Type B pancreatic cell (in vitro differentiated cells): Measurements from ENCODE around the gene SHROOM2. TPM values are rescaled to one million over a fixed set of nuclear protein-coding genes. Genes with fewer than 3 reads are reported as not detected.

Source experiments
- DNase-seq: peaks from one replicate; pipeline ENCODE4 v3.0.0; 2021; ENCODE audit warnings: mixed read lengths; ENCODE audit not compliant: unreplicated experiment; ENCODE audit errors: extremely low spot score
- H3K27ac Mint-ChIP-seq: 2 replicates; pipeline ENCODE4 v1.8.0; 2021; ENCODE audit warnings: mild to moderate bottlenecking, mixed read lengths
- H3K27me3 Mint-ChIP-seq: 2 replicates; pipeline ENCODE4 v1.8.0; 2021; ENCODE audit warnings: mixed read lengths
- H3K36me3 Mint-ChIP-seq: 2 replicates; pipeline ENCODE4 v1.8.0; 2021; ENCODE audit warnings: mixed read lengths
- H3K4me1 Mint-ChIP-seq: one replicate; pipeline ENCODE4 v1.8.0; 2021; ENCODE audit warnings: mixed read lengths; ENCODE audit not compliant: unreplicated experiment
- H3K4me3 Mint-ChIP-seq: 2 replicates; pipeline ENCODE4 v1.8.0; 2021; ENCODE audit warnings: mild to moderate bottlenecking, mixed read lengths
- H3K9me3 Mint-ChIP-seq: 2 replicates; pipeline ENCODE4 v1.8.0; 2021; ENCODE audit warnings: mixed read lengths
- total RNA-seq: library from RNA; stranded (reverse); gene quantifications from 2 replicates; pipeline ENCODE4 v1.2.1, GENCODE V29; 2021; ENCODE audit warnings: low replicate concordance
- TF ChIP-seq, protein P1 (sequence below): fragments of 200-600 bp; sonication (generic); conservative IDR thresholded peaks from 2 replicates; pipeline ENCODE4 v1.5.0; 2021; ENCODE audit warnings: antibody characterized with exemption, mild to moderate bottlenecking

Gene SHROOM2
- total RNA-seq, 1 donor from 2014 or later = 8.4 TPM

DNA sequence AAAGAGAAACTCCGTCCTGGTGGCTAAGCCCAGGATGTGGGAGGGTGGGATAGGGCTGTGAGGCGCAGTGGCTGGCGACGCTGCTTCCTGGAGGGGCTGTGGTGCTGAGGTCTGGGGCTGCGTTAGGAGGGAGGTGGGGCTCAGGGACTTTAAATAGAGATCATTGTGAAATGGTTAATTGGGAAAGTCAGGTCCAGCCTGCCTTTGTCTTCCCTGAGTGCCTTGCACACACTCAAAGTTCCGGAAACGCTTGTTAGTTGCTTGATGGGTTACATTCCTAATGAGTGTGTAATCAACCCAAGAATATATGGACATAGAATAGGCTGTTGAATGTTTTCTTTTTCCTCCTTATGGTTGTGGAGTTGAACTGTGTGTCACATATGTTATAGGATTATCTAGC, 125.3 kb downstream of the SHROOM2 start:
- peaks cover 8% of the 10 kb centered on the region for H3K4me1 Mint-ChIP-seq
- H3K27ac Mint-ChIP-seq = peak overlapping the region; percentile 89
- no peak for DNase-seq
- H3K9me3 Mint-ChIP-seq = no peaks in the 10 kb centered on the region
- peak overlapping the region; percentile 69 for H3K4me3 Mint-ChIP-seq
- no peaks in the 10 kb centered on the region for H3K36me3 Mint-ChIP-seq
- TF ChIP-seq, protein P1, sequence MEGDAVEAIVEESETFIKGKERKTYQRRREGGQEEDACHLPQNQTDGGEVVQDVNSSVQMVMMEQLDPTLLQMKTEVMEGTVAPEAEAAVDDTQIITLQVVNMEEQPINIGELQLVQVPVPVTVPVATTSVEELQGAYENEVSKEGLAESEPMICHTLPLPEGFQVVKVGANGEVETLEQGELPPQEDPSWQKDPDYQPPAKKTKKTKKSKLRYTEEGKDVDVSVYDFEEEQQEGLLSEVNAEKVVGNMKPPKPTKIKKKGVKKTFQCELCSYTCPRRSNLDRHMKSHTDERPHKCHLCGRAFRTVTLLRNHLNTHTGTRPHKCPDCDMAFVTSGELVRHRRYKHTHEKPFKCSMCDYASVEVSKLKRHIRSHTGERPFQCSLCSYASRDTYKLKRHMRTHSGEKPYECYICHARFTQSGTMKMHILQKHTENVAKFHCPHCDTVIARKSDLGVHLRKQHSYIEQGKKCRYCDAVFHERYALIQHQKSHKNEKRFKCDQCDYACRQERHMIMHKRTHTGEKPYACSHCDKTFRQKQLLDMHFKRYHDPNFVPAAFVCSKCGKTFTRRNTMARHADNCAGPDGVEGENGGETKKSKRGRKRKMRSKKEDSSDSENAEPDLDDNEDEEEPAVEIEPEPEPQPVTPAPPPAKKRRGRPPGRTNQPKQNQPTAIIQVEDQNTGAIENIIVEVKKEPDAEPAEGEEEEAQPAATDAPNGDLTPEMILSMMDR = no peak
- no peaks in the 10 kb centered on the region for H3K27me3 Mint-ChIP-seq

DNA sequence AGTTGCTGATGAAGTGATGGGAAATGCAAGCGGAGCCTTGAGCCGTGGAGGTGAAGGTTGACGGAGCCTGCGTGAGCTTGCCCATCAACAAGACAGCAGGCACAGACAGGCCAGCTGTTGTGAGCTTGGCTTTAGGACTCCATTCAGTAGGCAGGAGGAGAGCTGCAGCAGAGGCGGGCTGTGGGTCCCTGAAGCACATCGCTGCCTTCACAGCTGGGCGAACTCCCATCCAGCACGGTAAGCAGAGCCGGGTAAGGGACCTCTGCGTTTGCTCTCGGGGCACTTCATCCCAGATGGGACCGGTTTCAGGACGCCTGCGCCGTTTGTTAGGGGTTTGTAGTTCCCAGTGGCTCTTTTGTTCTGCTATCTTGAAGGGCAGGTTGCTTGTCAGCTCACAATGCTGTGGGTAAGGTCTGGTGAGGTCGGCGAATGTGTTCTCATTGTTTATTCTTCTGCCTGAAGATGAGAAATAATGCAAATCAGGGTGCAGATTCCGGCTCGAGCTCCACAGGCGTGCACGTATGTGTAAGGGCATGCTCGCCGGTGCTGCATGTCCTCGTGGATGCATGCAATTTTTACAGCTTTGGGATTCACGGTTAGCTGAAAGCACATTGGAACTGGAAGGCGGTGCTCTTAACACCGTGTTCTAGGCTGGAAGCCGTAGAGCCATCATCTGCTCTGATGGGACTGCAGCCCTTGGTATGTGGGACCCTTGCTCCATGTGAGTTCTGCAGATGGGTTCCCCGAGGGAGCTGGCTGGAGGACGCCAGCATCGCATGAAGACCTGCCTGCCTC, 126.3 kb downstream of the SHROOM2 start:
- TF ChIP-seq, protein P1 = no peak
- peak overlapping the region; percentile 34 for H3K27ac Mint-ChIP-seq
- no peaks in the 10 kb centered on the region for H3K36me3 Mint-ChIP-seq
- DNase-seq = no peak
- no peaks in the 10 kb centered on the region for H3K9me3 Mint-ChIP-seq
- H3K4me1 Mint-ChIP-seq = peaks cover 8% of the 10 kb centered on the region
- H3K4me3 Mint-ChIP-seq = peak overlapping the region; percentile 59
- no peaks in the 10 kb centered on the region for H3K27me3 Mint-ChIP-seq

- Mint-ChIP-seq H3K36me3 (no peaks in the 10 kb centered on the region), H3K4me3 (peak overlapping the region; percentile 59), H3K27me3 (no peaks in the 10 kb centered on the region), H3K9me3 (no peaks in the 10 kb centered on the region), H3K4me1 (peaks cover 6% of the 10 kb centered on the region), H3K27ac (peak overlapping the region; percentile 34)
- no peak for DNase-seq
- TF ChIP-seq, protein P1 = no peak
Measured at GRCh38 chrX:9913146-9913433, 126.9 kb downstream of the SHROOM2 start.

DNA sequence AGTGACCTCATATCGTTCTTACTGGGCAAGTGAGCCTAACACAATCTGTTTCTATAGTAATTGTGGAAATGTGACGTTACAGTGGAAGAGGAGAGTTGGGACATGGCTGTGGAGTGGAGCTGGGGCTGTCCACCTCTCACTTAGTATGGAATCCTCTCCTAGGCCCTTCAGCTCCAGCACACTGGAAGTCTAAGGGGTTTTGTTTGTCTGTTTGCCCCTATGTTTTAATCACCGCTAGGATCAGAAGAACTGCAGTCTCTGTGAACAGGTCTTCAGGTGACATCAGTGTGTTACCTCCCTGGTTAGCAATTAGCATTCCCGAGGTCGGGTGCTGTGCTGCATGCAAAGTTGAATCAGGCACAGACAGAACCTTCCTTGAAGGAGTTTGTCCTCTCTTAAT, 131.6 kb downstream of the SHROOM2 start:
- H3K27me3 Mint-ChIP-seq = no peaks in the 10 kb centered on the region
- no peak overlapping the region for H3K27ac Mint-ChIP-seq
- TF ChIP-seq, protein P1 = no peak
- H3K4me1 Mint-ChIP-seq = no peaks in the 10 kb centered on the region
- H3K9me3 Mint-ChIP-seq = peaks cover 5% of the 10 kb centered on the region
- DNase-seq = no peak
- H3K4me3 Mint-ChIP-seq = no peak overlapping the region
- H3K36me3 Mint-ChIP-seq = peaks cover 5% of the 10 kb centered on the region

DNA sequence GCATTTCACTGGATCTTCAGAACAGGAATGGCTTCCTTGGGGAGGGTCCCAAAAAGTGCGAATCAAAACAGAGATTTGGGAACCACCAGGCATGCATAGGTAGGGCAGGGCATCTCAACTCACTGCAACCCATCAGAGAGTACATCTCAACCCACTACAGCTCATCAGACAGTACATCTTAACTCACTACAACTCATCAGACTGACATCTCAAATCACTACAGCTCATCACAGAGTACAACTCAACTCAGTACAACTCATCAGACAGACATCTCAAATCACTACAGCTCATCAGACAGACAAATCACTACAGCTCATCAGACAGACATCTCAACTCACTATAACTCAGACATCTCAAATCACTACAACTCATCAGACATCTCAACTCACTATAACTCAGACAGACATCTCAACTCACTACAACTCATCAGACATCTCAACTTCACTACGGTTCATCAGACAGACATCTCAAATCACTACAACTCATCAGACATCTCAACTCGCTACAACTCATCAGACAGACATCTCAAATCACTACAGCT, 133.5 kb downstream of the SHROOM2 start:
- peaks cover 5% of the 10 kb centered on the region for H3K9me3 Mint-ChIP-seq
- H3K4me3 Mint-ChIP-seq = no peak overlapping the region
- no peak for DNase-seq
- no peak overlapping the region for H3K27ac Mint-ChIP-seq
- TF ChIP-seq, protein P1 = no peak
- peaks cover 5% of the 10 kb centered on the region for H3K36me3 Mint-ChIP-seq
- peaks cover 4% of the 10 kb centered on the region for H3K4me1 Mint-ChIP-seq
- no peaks in the 10 kb centered on the region for H3K27me3 Mint-ChIP-seq
